GM21619 (cell line): ENCODE results near the gene SETD7.
A peak's percentile ranks its signal among the peaks of the same experiment; 100 is the strongest.
"Not testable (repeated sequence)": the region's sequence is repeated elsewhere in the genome, so short reads cannot be mapped to it uniquely, and the experiment has no call there.

ENCODE experiments used
- ATAC-seq: cut with Tn5 transposase; IDR thresholded peaks from one replicate; pipeline ENCODE4 v1.9.1; 2021; ENCODE audit not compliant: unreplicated experiment

The SETD7 gene

DNA sequence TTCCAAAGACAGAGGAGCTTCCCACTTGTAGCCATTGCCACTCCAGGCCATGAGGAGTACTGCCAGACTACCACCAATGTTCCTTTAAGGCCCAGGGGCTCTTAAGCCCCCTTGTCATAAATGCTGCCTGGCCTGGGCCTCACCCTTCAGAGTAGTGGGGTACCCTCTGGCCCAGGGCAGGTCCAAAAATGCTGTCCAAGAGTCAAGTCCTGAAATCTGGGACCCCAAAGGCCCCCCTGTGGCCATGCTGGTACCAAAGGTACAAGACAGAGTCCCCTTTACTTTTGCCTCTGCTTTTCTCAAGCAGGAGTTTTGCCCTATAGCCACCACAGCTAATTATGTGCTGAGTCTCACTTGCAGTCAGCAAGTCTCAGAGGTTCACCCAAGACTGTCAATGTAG, 85.7 kb downstream of the SETD7 start:
- no peak for ATAC-seq

GRCh38 chr4:139469869-139470268, 86.2 kb downstream of the SETD7 start:
- ATAC-seq, result no peak

DNA sequence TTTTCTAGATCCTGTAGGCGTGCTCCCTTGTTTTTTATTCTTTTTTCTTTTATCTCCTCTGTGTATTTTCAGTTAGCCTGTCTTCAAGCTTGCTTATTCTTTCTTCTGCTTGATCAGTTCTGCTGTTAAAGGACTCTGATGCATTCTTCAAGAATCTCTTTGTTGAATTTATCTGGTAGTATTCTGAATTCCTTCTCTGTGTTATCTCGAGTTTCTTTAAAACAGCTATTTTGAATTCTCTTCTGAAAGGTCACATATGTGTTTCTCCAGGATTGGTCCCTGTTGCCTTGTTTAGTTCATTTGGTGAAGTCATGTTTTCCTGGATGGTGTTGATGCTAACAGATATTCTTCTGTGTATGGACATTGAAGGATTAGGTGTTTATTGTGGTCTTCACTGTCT, 86.8 kb downstream of the SETD7 start:
- ATAC-seq, result no peak

- ATAC-seq, result not testable (repeated sequence)
Observed at GRCh38 chr4:139468756-139469155, 87.3 kb downstream of the SETD7 start.

DNA sequence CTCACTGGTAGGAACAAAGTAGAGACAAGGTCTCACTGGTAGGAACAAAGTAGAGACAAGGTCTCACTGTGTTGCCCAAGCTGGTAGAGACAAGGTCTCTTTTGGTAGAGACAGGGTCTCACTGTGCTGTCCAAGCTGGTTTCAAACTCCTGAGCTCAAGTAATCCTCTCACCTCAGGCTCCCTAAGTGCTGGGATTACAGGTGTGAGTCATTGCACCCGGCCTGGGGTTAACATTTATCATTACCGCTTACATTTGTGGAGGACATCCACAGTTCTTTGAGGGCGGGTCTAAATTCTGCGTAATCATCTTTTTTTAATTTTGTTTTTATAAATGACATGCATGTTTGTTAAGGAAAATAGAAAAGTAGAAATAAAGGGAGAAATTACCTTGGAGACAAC, 90.1 kb downstream of the SETD7 start:
- ATAC-seq, result no peak

- not testable (repeated sequence) for ATAC-seq
Observed at GRCh38 chr4:139464512-139464911, 91.5 kb downstream of the SETD7 start.

- no peak for ATAC-seq
Observed at GRCh38 chr4:139461022-139461628, 94.9 kb downstream of the SETD7 start.

DNA sequence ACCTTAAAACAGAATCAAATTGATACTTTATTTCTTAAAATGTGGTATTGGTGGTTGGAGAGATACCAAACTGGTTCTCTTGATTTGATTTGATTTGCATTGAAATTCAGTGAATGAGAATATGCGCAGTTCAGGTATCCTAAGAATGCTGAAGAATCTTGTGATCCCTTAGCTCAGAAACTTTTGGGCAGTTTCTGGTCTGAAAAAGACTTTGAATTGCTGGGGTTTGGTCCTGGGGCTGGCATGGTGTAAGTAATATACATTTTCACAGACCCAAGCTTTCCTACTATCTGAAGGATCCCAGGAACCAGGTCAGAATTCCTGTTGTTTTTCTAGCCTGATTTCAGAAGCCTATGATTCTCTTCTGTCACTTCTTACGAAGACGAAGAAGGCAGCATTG, 95.5 kb downstream of the SETD7 start:
- ATAC-seq, result no peak

DNA sequence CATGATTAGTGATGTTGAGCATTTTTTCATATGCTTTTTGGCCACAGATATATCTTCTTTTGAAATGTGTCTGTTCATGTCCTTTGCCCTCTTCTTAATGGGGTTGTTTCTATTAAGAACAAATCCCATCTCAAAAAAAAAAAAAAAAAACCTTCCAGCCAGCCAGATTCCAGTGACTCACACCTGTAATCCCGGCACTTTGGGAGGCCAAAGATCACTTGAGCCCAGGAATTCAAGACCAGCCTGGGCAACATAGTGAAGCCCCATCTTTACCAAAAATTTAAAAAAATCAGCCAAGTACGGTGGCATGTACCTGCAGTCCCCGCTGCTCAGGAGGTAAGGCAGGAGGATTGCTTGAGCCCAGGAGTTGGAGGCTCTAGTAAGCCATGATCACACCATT, 97.0 kb downstream of the SETD7 start:
- ATAC-seq, result no peak

DNA sequence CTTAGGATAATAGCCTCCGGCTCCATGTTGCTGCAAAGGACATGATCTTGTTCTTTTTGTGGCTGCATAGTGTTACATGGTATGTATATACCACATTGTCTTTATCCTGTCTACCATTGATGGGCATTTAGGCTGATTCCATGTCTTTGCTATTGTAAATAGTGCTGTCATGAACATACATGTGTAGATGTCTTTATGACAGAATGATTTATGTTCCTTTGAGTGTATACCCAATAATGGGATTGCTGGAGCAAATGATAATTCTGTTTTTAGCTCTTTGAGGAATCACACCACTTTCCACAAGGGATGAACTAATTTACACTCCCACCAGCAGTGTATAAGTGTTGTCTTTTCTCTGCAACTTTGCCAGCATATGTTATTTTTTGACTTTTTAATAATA, 97.5 kb downstream of the SETD7 start:
- ATAC-seq, result no peak

GRCh38 chr4:139457318-139457717, 98.7 kb downstream of the SETD7 start:
- no peak for ATAC-seq

DNA sequence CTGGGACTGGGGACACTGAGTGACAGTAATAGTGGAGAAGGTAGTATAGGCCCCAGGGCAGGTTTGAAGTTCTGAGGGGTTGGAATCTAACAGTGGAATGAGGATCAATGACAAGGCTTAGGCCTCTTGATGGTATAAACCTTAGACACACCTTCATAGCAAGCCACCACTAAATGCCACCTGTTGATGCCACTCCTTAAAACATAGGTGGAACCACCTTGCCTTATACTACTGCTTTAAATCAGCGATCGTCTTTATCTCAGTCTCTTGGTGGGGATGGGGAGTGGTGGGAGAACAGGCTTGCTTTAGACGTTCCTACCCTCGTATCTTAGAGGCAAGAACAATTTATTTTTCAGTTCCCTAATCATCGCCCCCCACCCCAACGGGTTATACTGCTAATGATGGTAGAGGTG, 100.9 kb downstream of the SETD7 start:
- no peak for ATAC-seq

GRCh38 chr4:139454111-139455045, 101.6 kb downstream of the SETD7 start, which contains the start of gene RAB33B:
Gene RAB33B (plus strand): TSS chr4:139454121. CDS start chr4:139454196, 75 bp downstream.
- ATAC-seq, result peak; percentile 3

- peak; percentile 87 for ATAC-seq
Observed at GRCh38 chr4:139453371-139454110, 102.5 kb downstream of the SETD7 start.

DNA sequence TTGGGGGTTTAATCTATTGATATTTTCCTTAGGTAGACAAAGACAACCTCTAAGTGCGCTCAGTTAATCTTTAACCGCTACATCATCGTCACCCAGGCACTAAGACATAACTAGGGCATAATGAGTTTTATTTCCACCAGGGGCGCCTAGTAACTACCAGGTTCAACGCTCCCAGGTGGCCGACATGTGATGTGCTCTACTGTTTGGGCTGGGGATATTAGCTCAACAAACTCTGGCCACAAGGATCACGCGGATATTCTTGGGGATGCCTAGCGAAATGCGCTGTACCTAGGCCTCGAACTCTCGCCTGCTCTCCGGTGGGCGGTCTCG, 103.0 kb downstream of the SETD7 start:
- peak; percentile 43 for ATAC-seq

- no peak for ATAC-seq
Observed at GRCh38 chr4:139451997-139452396, 104.0 kb downstream of the SETD7 start.

GRCh38 chr4:139450586-139450985, 105.4 kb downstream of the SETD7 start:
- no peak for ATAC-seq

- ATAC-seq, result not testable (repeated sequence)
Observed at GRCh38 chr4:139447078-139447477, 108.9 kb downstream of the SETD7 start.
